K562 (cell line): Measurements from ENCODE around the gene TCF15. TPM values are rescaled to one million over a fixed set of nuclear protein-coding genes. Genes with fewer than 3 reads are reported as not detected.

Source experiments
- CEBPZ ChIP-seq: fragments of 150-350 bp; IDR thresholded peaks from 2 replicates; pipeline ENCODE4 v1.6.1; 2014; ENCODE audit warnings: low read depth, mild to moderate bottlenecking, low read length, borderline replicate concordance
- DIDO1 ChIP-seq: fragments of 450-650 bp; IDR thresholded peaks from 2 replicates; pipeline ENCODE4 v1.6.1; 2016; ENCODE audit warnings: low read depth, missing biosample characterization, missing genetic modification characterization
- ERF ChIP-seq: fragments of 450-650 bp; formaldehyde crosslinking; IDR thresholded peaks from 2 replicates; pipeline ENCODE4 v1.4.0; 2020; ENCODE audit warnings: mild to moderate bottlenecking, mixed read lengths
- TAL1 ChIP-seq: fragments of 450-650 bp; IDR thresholded peaks from 2 replicates; pipeline ENCODE4 v1.6.1; 2016; ENCODE audit warnings: mild to moderate bottlenecking
- ZHX1 ChIP-seq: fragments of 150-350 bp; conservative IDR thresholded peaks from 2 replicates; pipeline ENCODE4 v1.6.1; 2014; ENCODE audit warnings: low read length
- polyA plus RNA-seq, 8 experiments: library from polyadenylated mRNA; depleted of rRNA in 4 of 8; stranded (reverse) in 5 of 8; unstranded in 3 of 8; fragments of >200 nt; fragmentation: Nextera tagmentation in 2 of 8; fragmentation: Illumina TruSeq in 1 of 8; extraction: Ambion mirVana in 2 of 8; extraction: Trizol in 1 of 8; gene quantifications; 2 replicates each; pipeline versions ENCODE4 v1.2.1 to v1.2.3, GENCODE V29; 2011 to 2014; ENCODE audit warnings: inconsistent platforms in 1 of 8, missing spikeins in 1 of 8
- total RNA-seq, 7 experiments: library from RNA; depleted of rRNA in 6 of 7; stranded (reverse); fragments of >200 nt in 6 of 7; fragmentation: Illumina TruSeq in 2 of 7; extraction: Trizol in 2 of 7; gene quantifications; 2 replicates each; pipeline versions ENCODE4 v1.2.1 to v1.2.3, GENCODE V29; 2011 to 2021; ENCODE audit warnings: low replicate concordance in 1 of 7

TCF15 gene
- total and polyA plus RNA-seq, 9 of the 15 experiments (the other 6 are each of a cell fraction or from before 2014, with no cell fraction given) = 0.04 to 5.0 (median 1.2) TPM

GRCh38 chr20:592506-592905, 17.6 kb downstream of the TCF15 start (continued):
- TF ChIP-seq ZHX1 (no peak), CEBPZ (no peak), TAL1 (no peak), DIDO1 (tag) (no peak), ERF (CRISPR knock-in tag) (no peak)
